Testis (tissue), 3 donors: Measurements from ENCODE around the gene PPP6R2. TPM values are rescaled to one million over a fixed set of nuclear protein-coding genes. Genes with fewer than 3 reads are reported as not detected.
A peak's percentile ranks its signal among the peaks of the same experiment; 100 is the strongest.

ENCODE experiments used
- DNase-seq: peaks from one replicate; pipeline ENCODE4 v3.0.0-alpha.2; 2019
- H3K27ac ChIP-seq, 2 donors: fragments of 200-600 bp; sonication (generic); one replicate each; pipeline ENCODE4 v1.5.1; 2019
- H3K27me3 ChIP-seq: fragments of 200-600 bp; sonication (generic); one replicate; pipeline ENCODE4 v1.5.1; 2019
- H3K36me3 ChIP-seq: fragments of 200-600 bp; sonication (generic); one replicate; pipeline ENCODE4 v1.5.1; 2017; ENCODE audit warnings: low read depth; ENCODE audit errors: missing control alignments
- H3K4me1 ChIP-seq: fragments of 200-600 bp; sonication (generic); one replicate; pipeline ENCODE4 v1.5.1; 2019
- H3K4me3 ChIP-seq, 2 donors: fragments of 200-600 bp; sonication (generic); one replicate each; pipeline ENCODE4 v1.5.1; 2017 to 2019
- H3K9me3 ChIP-seq: fragments of 200-600 bp; sonication (generic); one replicate; pipeline ENCODE4 v1.5.1; 2017
- POLR2A ChIP-seq: fragments of 450-650 bp; IDR thresholded peaks from one replicate; pipeline ENCODE4 v1.6.1; 2017; ENCODE audit warnings: antibody characterized with exemption, mild to moderate bottlenecking, moderate library complexity
- WGBS, 2 donors: methylation state at CpG; one replicate each; pipeline ENCODE4 v1.1.5; 2018; 5-methylcytosine and 5-hydroxymethylcytosine counted together
- intact Hi-C: fragments of 100-400 bp; cut with DNase I; formaldehyde crosslinking; loops from one replicate; pipeline ENCODE4 v1.15.1; 2023; ENCODE audit warnings: low total_unique reads
- polyA plus RNA-seq: library from polyadenylated mRNA; stranded (reverse); fragments of 350-450 nt; fragmentation: Illumina TruSeq; extraction: RNeasy Lipid Tissue Mini Kit (QIAGEN cat#74804); gene quantifications from one replicate; pipeline ENCODE4 v1.2.3, GENCODE V29; 2014; ENCODE audit warnings: low read depth, low replicate concordance; ENCODE audit not compliant: insufficient read depth
- total RNA-seq, 2 donors: library from RNA; depleted of rRNA; stranded (reverse); fragments of >200 nt; gene quantifications; one replicate each; pipeline ENCODE4 v1.2.3, GENCODE V29; 2016
- TF ChIP-seq, protein P1 (sequence below), 3 experiments: fragments of 450-650 bp in 2 of 3; fragments of 200-600 bp in 1 of 3; sonication (generic) in 1 of 3; IDR thresholded peaks; one replicate each; pipeline ENCODE4 v1.5.1; 2016 to 2019; ENCODE audit warnings: antibody characterized with exemption in 3 of 3, mild to moderate bottlenecking in 2 of 3, moderate library complexity in 1 of 3

Gene PPP6R2
- total and polyA plus RNA-seq, 3 donors from 2014 or later = 123 to 142 (median 138) TPM

- intact Hi-C loops = no loop called here
- TF ChIP-seq, protein P1, sequence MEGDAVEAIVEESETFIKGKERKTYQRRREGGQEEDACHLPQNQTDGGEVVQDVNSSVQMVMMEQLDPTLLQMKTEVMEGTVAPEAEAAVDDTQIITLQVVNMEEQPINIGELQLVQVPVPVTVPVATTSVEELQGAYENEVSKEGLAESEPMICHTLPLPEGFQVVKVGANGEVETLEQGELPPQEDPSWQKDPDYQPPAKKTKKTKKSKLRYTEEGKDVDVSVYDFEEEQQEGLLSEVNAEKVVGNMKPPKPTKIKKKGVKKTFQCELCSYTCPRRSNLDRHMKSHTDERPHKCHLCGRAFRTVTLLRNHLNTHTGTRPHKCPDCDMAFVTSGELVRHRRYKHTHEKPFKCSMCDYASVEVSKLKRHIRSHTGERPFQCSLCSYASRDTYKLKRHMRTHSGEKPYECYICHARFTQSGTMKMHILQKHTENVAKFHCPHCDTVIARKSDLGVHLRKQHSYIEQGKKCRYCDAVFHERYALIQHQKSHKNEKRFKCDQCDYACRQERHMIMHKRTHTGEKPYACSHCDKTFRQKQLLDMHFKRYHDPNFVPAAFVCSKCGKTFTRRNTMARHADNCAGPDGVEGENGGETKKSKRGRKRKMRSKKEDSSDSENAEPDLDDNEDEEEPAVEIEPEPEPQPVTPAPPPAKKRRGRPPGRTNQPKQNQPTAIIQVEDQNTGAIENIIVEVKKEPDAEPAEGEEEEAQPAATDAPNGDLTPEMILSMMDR (IDR thresholded peaks at IDR 0.05) = peak; percentile 83 to 95 (median 93)
- no peak for TF ChIP-seq POLR2A
- no peaks in the 10 kb centered on the region for H3K27me3 ChIP-seq
- no peaks in the 10 kb centered on the region for H3K9me3 ChIP-seq
- 8 to 16% methylated on average over 18 to 26 of the region's 26 CpGs for WGBS, 2 donors
- no peaks in the 10 kb centered on the region for H3K36me3 ChIP-seq
- no peak overlapping the region for H3K27ac ChIP-seq
- peak; percentile 94 for DNase-seq
- peaks cover 8% of the 10 kb centered on the region for H3K4me1 ChIP-seq
- H3K4me3 ChIP-seq = peak overlapping the region; percentile 73 to 97
Observed at GRCh38 chr22:50341977-50342650, 1.0 kb upstream of the PPP6R2 start.

DNA sequence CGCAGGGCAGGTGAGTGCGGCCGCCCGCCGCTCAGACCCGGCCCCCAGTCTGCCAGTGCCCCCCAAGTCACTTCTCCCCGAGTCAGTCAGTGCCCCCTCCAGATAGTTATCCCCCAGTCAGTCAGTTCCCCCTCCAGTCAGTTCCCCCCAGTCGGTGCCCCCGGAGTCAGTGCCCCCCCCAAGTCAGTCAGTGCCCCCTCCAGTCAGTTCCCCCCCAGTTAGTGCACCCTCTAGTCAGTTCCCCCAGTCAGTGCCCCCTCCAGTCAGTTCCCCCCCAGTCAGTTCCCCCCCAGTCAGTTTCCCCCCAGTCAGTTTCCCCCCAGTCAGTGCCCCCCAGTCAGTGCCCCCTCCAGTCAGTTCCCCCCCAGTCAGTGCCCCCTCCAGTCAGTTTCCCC is 411 bp downstream of the PPP6R2 start:
- intact Hi-C loops = no loop called here
- Histone ChIP-seq H3K9me3 (no peaks in the 10 kb centered on the region), H3K4me1 (peaks cover 8% of the 10 kb centered on the region), H3K4me3 (peak overlapping the region; percentile 73 to 97), H3K36me3 (no peaks in the 10 kb centered on the region), H3K27me3 (no peaks in the 10 kb centered on the region), H3K27ac (peak overlapping the region; percentile 68 to 91)
- 0% methylated on average over 1 to 7 of the region's 9 CpGs for WGBS, 2 donors
- TF ChIP-seq, protein P1 (IDR thresholded peaks at IDR 0.05) = no peak
- TF ChIP-seq POLR2A = no peak
- no peak for DNase-seq

- H3K27me3 ChIP-seq = no peaks in the 10 kb centered on the region
- peaks cover 8% of the 10 kb centered on the region for H3K4me1 ChIP-seq
- no peaks in the 10 kb centered on the region for H3K36me3 ChIP-seq
- WGBS, 2 donors = 70 to 79% methylated on average over 8 of the region's 8 CpGs
- TF ChIP-seq, protein P1 (IDR thresholded peaks at IDR 0.05) = no peak
- TF ChIP-seq POLR2A = no peak
- intact Hi-C loops = no loop called here
- H3K9me3 ChIP-seq = no peaks in the 10 kb centered on the region
- no peak for DNase-seq
- no peak overlapping the region for H3K4me3 ChIP-seq
- H3K27ac ChIP-seq = no peak overlapping the region
Observed at GRCh38 chr22:50346470-50346869, 3.3 kb downstream of the PPP6R2 start.

DNA sequence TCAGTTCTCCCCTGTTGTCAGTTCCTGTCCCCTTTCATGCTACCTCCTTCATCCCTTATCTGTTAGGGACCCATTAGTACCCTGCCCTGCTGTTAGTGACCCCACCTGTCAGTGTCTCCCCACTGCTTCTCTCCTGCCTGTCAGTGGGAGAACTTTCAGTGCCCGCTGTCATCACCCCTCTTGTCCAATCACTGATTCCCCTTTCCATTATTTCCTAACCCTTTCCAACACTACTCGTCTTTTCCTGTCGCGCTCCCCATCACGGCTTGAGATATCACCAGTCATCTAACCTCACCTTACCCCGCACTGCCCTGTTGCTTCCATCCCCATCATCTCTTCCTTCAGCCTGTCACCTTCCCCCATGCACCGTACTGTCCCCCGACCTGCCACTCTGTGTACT is 4.0 kb downstream of the PPP6R2 start:
- H3K27me3 ChIP-seq = no peaks in the 10 kb centered on the region
- no peak overlapping the region for H3K27ac ChIP-seq
- WGBS, 2 donors = 87% methylated on average over 8 of the region's 8 CpGs
- no peaks in the 10 kb centered on the region for H3K36me3 ChIP-seq
- intact Hi-C loops = no loop called here
- H3K4me3 ChIP-seq = no peak overlapping the region
- no peaks in the 10 kb centered on the region for H3K9me3 ChIP-seq
- TF ChIP-seq, protein P1 (IDR thresholded peaks at IDR 0.05) = no peak
- TF ChIP-seq POLR2A = no peak
- no peak for DNase-seq
- peaks cover 8% of the 10 kb centered on the region for H3K4me1 ChIP-seq

DNA sequence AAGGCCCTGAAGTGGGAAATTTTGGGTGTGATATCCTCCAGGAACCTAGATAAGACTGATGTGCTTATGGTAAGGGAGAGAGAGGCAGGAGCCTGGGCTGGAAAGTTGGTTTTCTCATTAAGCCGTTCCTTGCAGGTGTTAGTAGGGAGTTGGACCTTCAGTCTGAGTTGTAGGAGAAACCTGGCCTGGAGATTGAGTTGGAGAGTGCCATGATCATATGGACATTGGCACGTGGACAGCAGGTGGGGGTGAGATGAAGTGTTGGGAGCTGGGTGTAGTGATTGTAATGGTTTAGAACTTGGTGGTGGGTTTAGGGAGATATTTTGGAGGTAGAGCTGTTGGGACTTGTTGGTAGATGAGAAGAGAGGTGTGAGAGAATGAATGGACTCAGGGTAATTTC is 4.9 kb downstream of the PPP6R2 start:
- Histone ChIP-seq H3K27me3 (no peaks in the 10 kb centered on the region), H3K36me3 (no peaks in the 10 kb centered on the region), H3K4me3 (no peak overlapping the region), H3K9me3 (no peaks in the 10 kb centered on the region), H3K27ac (no peak overlapping the region), H3K4me1 (peaks cover 8% of the 10 kb centered on the region)
- intact Hi-C loops = no loop called here
- 56 to 71% methylated on average over 2 of the region's 2 CpGs for WGBS, 2 donors
- no peak for TF ChIP-seq POLR2A
- TF ChIP-seq, protein P1 (IDR thresholded peaks at IDR 0.05) = no peak
- no peak for DNase-seq
